Measurements from ENCODE around the gene APOE. TPM values are rescaled to one million over a fixed set of nuclear protein-coding genes. Genes with fewer than 3 reads are reported as not detected.

Gene APOE
- total RNA-seq, 2 donors from 2014 or later: 2,216 to 2,598 TPM

DNA sequence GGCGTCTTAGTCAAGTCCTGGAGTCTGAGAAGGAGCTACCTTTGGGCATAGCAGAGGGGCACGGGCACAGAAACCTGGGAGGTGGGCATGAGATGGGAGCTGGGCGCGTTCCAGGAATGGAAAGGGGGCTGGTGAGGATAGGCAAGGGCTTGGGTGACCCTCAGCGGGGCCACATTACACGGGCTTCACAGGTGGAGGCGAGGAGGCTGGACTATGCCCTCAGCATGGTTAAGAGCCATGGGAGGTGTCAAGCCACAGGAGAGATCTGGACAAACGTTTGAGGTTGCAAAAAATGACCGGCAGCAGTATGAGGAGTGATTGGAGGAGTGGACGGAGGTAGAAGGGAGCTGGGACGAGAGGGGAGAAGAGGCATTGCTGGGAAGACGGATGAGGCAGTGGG is 38.0 kb upstream of the APOE start:
- peak overlapping the region; percentile 1 for H3K27ac Mint-ChIP-seq
- H3K36me3 Mint-ChIP-seq (ENCODE audit: low read depth): peaks cover 68% of the 10 kb centered on the region
- no peaks in the 10 kb centered on the region for H3K9me3 Mint-ChIP-seq
- H3K27ac ChIP-seq (ENCODE audit: low read depth, low read length): no peak overlapping the region
- no peak for DNase-seq
- H3K27me3 Mint-ChIP-seq (ENCODE audit: insufficient read depth): no peaks in the 10 kb centered on the region
- H3K9ac ChIP-seq (ENCODE audit: extremely low read depth, low read length, poor library complexity, severe bottlenecking): no peak overlapping the region
- H3K4me3 ChIP-seq (ENCODE audit: low read length): no peak overlapping the region
- no peaks in the 10 kb centered on the region for H3K9me3 ChIP-seq (ENCODE audit: control insufficient read depth, low read length)
- WGBS, 2 experiments (ENCODE audit: insufficient coverage in 1 of 2, insufficient read length in 1 of 2): 89 to 92% methylated on average over 10 to 12 of the region's 12 CpGs
- H3K4me3 Mint-ChIP-seq: no peak overlapping the region
- H3K4me1 ChIP-seq (ENCODE audit: control insufficient read depth, insufficient read depth, low read length): no peaks in the 10 kb centered on the region
- H3K27me3 ChIP-seq (ENCODE audit: control insufficient read depth, insufficient read depth, low read length, poor library complexity, severe bottlenecking): no peaks in the 10 kb centered on the region
- no peaks in the 10 kb centered on the region for H3K4me1 Mint-ChIP-seq
- TF ChIP-seq, protein P1, sequence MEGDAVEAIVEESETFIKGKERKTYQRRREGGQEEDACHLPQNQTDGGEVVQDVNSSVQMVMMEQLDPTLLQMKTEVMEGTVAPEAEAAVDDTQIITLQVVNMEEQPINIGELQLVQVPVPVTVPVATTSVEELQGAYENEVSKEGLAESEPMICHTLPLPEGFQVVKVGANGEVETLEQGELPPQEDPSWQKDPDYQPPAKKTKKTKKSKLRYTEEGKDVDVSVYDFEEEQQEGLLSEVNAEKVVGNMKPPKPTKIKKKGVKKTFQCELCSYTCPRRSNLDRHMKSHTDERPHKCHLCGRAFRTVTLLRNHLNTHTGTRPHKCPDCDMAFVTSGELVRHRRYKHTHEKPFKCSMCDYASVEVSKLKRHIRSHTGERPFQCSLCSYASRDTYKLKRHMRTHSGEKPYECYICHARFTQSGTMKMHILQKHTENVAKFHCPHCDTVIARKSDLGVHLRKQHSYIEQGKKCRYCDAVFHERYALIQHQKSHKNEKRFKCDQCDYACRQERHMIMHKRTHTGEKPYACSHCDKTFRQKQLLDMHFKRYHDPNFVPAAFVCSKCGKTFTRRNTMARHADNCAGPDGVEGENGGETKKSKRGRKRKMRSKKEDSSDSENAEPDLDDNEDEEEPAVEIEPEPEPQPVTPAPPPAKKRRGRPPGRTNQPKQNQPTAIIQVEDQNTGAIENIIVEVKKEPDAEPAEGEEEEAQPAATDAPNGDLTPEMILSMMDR (conservative IDR thresholded peaks at IDR 0.05): no peak
- H3K36me3 ChIP-seq (ENCODE audit: control insufficient read depth, insufficient read depth, low read length): peaks cover 81% of the 10 kb centered on the region

GRCh38 chr19:44869733-44870470 is 35.7 kb upstream of the APOE start:
- H3K9ac ChIP-seq (ENCODE audit: extremely low read depth, low read length, poor library complexity, severe bottlenecking): no peak overlapping the region
- peaks cover 91% of the 10 kb centered on the region for H3K36me3 ChIP-seq (ENCODE audit: control insufficient read depth, insufficient read depth, low read length)
- Mint-ChIP-seq H3K27me3 (ENCODE audit: insufficient read depth) (no peaks in the 10 kb centered on the region), H3K36me3 (ENCODE audit: low read depth) (peaks cover 83% of the 10 kb centered on the region), H3K27ac (peak overlapping the region; percentile 83), H3K4me3 (no peak overlapping the region), H3K9me3 (no peaks in the 10 kb centered on the region), H3K4me1 (no peaks in the 10 kb centered on the region)
- 94 to 98% methylated on average over 9 to 13 of the region's 13 CpGs for WGBS, 2 experiments (ENCODE audit: insufficient coverage in 1 of 2, insufficient read length in 1 of 2)
- H3K4me1 ChIP-seq (ENCODE audit: control insufficient read depth, insufficient read depth, low read length): no peaks in the 10 kb centered on the region
- H3K4me3 ChIP-seq (ENCODE audit: low read length): no peak overlapping the region
- no peak for DNase-seq
- H3K27me3 ChIP-seq (ENCODE audit: control insufficient read depth, insufficient read depth, low read length, poor library complexity, severe bottlenecking): no peaks in the 10 kb centered on the region
- TF ChIP-seq, protein P1 (conservative IDR thresholded peaks at IDR 0.05): no peak
- H3K27ac ChIP-seq (ENCODE audit: low read depth, low read length): no peak overlapping the region
- H3K9me3 ChIP-seq (ENCODE audit: control insufficient read depth, low read length): no peaks in the 10 kb centered on the region

- Mint-ChIP-seq H3K27me3 (ENCODE audit: insufficient read depth) (no peaks in the 10 kb centered on the region), H3K27ac (no peak overlapping the region), H3K36me3 (ENCODE audit: low read depth) (peaks cover 83% of the 10 kb centered on the region), H3K4me1 (no peaks in the 10 kb centered on the region), H3K4me3 (no peak overlapping the region), H3K9me3 (no peaks in the 10 kb centered on the region)
- no peak overlapping the region for H3K9ac ChIP-seq (ENCODE audit: extremely low read depth, low read length, poor library complexity, severe bottlenecking)
- H3K36me3 ChIP-seq (ENCODE audit: control insufficient read depth, insufficient read depth, low read length): peaks cover 90% of the 10 kb centered on the region
- no peak overlapping the region for H3K4me3 ChIP-seq (ENCODE audit: low read length)
- 94 to 95% methylated on average over 11 to 14 of the region's 14 CpGs for WGBS, 2 experiments (ENCODE audit: insufficient coverage in 1 of 2, insufficient read length in 1 of 2)
- H3K4me1 ChIP-seq (ENCODE audit: control insufficient read depth, insufficient read depth, low read length): no peaks in the 10 kb centered on the region
- H3K27me3 ChIP-seq (ENCODE audit: control insufficient read depth, insufficient read depth, low read length, poor library complexity, severe bottlenecking): no peaks in the 10 kb centered on the region
- DNase-seq: no peak
- H3K27ac ChIP-seq (ENCODE audit: low read depth, low read length): no peak overlapping the region
- TF ChIP-seq, protein P1 (conservative IDR thresholded peaks at IDR 0.05): no peak
- no peaks in the 10 kb centered on the region for H3K9me3 ChIP-seq (ENCODE audit: control insufficient read depth, low read length)
Observed at GRCh38 chr19:44871809-44872208, 33.8 kb upstream of the APOE start.
